ENCODE measurements around the gene ABCC6.
"Not testable (repeated sequence)": the region's sequence is repeated elsewhere in the genome, so short reads cannot be mapped to it uniquely, and the experiment has no call there.

ABCC6 gene

GRCh38 chr16:16158082-16158658 lies 65.1 kb downstream of the ABCC6 start:
- no peak for DNase-seq

GRCh38 chr16:16157166-16157565 lies 66.1 kb downstream of the ABCC6 start:
- no peak for DNase-seq

DNA sequence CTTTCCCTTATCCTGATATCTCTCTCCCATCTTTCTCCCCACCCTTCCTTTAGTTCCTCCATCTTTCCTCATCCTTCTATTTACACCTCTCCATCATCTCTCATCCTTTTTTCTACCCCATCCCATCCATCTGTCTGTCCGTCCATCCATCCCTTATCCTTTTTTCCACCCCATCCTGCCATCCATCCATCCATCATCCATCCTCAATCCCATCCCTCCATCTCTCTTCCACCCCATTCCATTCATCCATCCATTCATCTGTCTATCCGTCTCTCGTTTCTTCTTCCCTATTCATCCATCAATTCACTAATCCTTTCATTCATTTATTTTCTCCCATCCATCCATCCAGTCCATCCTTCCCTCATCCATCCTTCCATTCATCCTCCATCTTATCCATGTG lies 68.1 kb downstream of the ABCC6 start:
- no peak for DNase-seq

DNA sequence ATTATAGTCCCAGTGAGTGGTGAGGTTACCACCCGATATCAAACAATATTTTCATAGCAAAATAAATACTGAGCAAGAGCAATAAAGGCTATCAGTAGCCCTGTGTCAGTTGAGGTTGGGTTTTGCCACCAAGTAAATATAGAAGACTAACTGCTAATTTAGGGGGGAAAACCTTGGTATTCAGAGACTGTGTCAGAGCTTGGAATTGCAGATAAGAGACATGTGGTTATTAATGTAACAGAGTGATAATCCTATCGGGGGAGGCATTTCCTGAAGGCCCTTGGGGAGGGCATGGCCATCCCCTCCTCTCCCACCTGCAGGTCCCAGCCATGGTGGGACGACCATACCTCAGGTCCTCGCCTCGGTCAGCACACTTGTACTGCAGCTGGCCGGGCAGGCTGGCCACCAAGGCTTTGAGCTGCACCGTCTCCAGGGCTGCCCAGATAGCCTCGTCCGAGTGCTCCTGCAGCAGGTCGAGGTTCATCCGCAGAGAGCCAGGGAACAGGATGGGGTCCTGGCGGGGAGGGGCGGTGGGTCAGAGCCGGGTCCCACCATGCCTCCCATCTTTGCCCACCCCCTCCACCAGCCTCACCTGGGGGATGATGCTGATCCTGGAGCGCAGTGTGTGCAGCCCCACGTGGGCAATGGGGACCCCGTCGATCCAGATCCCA lies 68.9 kb downstream of the ABCC6 start:
- no peak for DNase-seq

GRCh38 chr16:16153000-16153399 lies 70.3 kb downstream of the ABCC6 start:
- not testable (repeated sequence) for DNase-seq

- no peak for DNase-seq
These were observed 72.0 kb downstream of the ABCC6 start for GRCh38 chr16:16151315-16151714.

GRCh38 chr16:16150878-16151152 lies 72.5 kb downstream of the ABCC6 start:
- no peak for DNase-seq

GRCh38 chr16:16150117-16150877 lies 73.0 kb downstream of the ABCC6 start:
- DNase-seq: no peak

DNA sequence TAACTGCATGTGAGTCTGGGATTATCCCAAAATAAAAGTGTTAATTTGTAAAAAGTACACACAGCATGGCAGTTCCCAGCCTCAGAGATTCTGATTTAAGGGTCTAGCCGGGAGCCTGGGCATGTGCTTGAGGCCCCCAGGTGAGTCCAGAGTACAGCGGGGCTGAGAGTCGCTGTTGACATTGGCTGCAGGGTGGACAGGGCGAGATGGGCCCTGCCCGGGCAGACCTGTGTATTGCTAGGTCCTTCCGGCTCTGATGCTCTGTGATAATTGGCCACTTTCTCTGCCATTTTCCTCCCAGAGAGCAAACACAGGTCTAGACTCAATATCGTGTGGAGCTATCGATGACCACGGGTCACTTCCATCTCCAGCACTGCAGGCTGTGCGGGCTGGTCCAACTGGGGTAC lies 73.6 kb downstream of the ABCC6 start:
- no peak for DNase-seq

DNA sequence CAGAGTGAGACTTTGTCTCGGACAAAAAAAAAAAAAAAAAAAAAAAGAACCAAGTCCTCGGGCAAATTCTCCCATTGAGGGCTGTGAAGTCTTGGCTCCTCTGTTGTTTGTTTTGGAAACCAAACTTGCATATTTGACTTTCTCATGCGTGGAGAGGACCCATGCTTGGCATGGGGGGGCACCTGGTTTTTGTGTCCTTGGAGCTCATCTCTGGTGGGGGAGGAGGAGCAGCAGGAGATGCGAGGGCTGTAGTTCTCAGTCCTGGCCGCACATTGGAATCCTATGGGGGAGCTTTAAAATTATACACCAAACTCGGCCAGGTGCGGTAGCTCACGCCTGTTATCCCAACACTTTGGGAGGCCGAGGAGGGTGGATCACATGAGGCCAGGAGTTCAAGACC lies 74.5 kb downstream of the ABCC6 start:
- DNase-seq: no peak

- DNase-seq: not testable (repeated sequence)
These were observed 75.2 kb downstream of the ABCC6 start for GRCh38 chr16:16148000-16148599.

DNA sequence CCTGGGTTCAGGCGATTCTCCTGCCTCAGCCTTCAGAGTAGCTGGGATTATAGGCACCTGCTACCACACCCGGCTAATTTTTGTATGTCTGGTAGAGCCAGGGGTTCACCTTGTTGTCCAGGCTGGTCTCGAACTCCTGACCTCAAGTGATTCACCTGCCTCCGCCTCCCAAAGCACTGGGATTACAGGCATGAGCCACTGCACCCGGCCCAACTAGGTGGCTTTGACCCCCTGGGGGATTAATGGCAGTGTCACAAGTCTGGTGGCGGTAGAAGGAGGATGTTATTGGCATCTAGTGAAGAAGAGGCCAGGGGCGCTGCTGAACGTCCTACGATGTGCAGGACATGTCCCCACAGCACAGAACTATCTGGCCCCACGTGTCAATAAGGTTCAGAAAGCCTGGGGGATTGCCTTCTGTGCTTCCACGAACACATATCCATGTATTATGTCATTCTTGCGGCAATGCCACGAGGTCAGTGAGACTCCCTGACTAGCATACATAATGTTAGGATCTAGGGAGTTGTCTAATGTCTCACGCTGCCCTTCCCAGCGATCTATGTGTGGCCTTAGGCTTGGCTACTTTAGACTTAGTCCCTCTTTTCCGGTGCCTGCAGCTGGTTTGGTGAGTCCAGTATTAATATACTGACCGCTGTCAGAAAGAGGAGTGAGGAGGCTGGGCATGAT lies 75.8 kb downstream of the ABCC6 start:
- no peak for DNase-seq

- no peak for DNase-seq
These were observed 76.6 kb downstream of the ABCC6 start for GRCh38 chr16:16146380-16147315.

DNA sequence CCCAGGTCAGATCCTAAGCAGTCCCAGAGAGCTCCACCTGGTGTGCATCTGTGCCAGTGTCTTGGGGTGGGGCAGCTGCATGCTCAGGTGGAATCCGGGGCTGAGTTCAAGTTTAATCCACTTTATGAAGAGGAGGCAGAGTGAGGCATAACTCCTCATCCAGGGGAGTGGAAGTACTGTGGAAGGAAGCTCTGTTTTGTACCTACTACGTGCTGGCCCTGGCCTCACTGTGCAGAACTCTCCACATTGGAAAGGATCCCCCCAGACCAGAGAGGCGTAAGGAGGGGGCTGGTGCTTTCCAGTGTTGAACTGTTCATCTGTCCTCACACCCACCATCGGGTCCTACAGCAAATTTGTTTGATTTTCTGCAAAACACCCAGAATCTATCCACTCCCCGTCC lies 78.0 kb downstream of the ABCC6 start:
- DNase-seq: no peak

GRCh38 chr16:16144416-16144815 lies 78.9 kb downstream of the ABCC6 start:
- DNase-seq: no peak

- DNase-seq: no peak
These were observed 79.4 kb downstream of the ABCC6 start for GRCh38 chr16:16143931-16144330.

- no peak for DNase-seq
These were observed 80.1 kb downstream of the ABCC6 start for GRCh38 chr16:16143038-16143763.

DNA sequence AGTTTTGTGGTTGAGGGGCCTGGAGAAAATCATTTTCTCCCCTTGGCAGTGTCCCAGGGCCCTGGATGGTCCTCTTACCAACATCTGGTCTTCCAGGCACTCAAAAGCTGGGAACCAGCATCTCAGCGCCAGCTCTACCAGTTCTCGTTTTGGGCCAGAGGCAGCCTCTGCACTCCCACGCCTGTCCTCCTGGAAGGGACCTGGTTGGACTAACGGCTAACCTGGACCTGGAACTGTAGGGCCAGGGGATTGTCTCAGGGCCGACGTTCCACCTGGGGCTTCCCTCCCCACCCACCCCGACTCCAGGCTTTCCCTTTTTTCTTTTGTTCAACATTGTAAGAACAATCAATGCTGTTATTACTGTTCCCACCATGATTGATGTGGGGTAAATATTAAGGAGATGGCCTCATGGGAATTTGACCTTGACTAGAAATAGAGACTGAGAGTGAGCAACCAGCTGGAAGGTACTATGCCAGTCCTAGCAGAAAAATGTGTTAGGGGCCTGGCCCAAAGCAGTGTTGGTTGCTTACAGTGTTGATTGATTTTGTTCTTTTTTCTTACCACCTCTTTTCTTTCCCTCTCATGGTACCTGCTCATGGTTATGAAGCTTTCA lies 81.4 kb downstream of the ABCC6 start:
- no peak for DNase-seq

DNA sequence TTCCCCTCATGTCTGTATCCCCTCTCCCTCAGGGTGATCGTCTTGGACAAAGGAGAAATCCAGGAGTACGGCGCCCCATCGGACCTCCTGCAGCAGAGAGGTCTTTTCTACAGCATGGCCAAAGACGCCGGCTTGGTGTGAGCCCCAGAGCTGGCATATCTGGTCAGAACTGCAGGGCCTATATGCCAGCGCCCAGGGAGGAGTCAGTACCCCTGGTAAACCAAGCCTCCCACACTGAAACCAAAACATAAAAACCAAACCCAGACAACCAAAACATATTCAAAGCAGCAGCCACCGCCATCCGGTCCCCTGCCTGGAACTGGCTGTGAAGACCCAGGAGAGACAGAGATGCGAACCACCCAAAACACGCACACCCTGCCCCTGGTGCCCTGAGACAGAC lies 82.2 kb downstream of the ABCC6 start:
- no peak for DNase-seq

GRCh38 chr16:16140537-16140936 lies 82.8 kb downstream of the ABCC6 start:
- no peak for DNase-seq

DNA sequence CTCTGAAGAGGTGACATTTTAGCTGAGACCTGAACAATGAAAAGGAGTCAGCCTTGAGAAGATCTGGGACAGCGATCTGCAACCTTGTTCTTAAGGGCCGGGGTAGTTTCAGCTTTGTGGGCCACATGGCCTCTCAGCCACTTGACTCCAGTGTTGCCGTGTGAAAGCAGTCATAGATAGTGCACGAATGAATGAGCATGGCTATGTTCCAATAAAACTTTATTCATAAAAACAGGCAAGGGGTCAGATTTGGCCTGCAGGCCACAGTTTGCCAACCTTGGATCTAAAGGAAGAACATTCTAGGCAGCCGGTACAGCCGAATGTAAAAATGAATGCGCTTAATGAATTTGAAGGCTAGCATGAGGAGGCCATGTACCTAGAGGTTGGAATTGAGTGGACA lies 83.5 kb downstream of the ABCC6 start:
- no peak for DNase-seq

Measured in NK-92 treated with Interleukin-12 subunit alpha and Interleukin-12 subunit beta, amount 100 ng/mL, for 24 hours (cell line).